Suppressor macrophage (primary cell): Measurements from ENCODE around the gene TNIK.
A peak's percentile ranks its signal among the peaks of the same experiment; 100 is the strongest.

Experiments
- DNase-seq, 4 experiments: peaks; one replicate each; pipeline ENCODE4 v3.0.0-alpha.2; 2020 to 2022

Gene TNIK

GRCh38 chr3:171159024-171159821 is 301.0 kb downstream of the TNIK start:
- DNase-seq, result no peak

GRCh38 chr3:171157980-171158379 is 302.2 kb downstream of the TNIK start:
- no peak for DNase-seq

- DNase-seq, result no peak
These were observed 302.9 kb downstream of the TNIK start for GRCh38 chr3:171157286-171157685.

GRCh38 chr3:171156401-171157010 is 303.7 kb downstream of the TNIK start:
- DNase-seq, result no peak

- no peak for DNase-seq
These were observed 305.0 kb downstream of the TNIK start for GRCh38 chr3:171155122-171155700.

- DNase-seq, result no peak
These were observed 309.3 kb downstream of the TNIK start for GRCh38 chr3:171150945-171151344.

- no peak for DNase-seq
These were observed 310.6 kb downstream of the TNIK start for GRCh38 chr3:171149526-171150116.

- DNase-seq, result no peak
These were observed 314.4 kb downstream of the TNIK start for GRCh38 chr3:171145798-171146197.

GRCh38 chr3:171142985-171143384 is 317.2 kb downstream of the TNIK start:
- DNase-seq, result no peak

- no peak for DNase-seq
These were observed 320.0 kb downstream of the TNIK start for GRCh38 chr3:171140246-171140645.

- DNase-seq, result no peak
These were observed 322.2 kb downstream of the TNIK start for GRCh38 chr3:171138027-171138426.

- DNase-seq, result no peak
These were observed 324.7 kb downstream of the TNIK start for GRCh38 chr3:171135549-171135948.

- peak in 3 of 4 experiments; percentile 14 to 47 (median 21) for DNase-seq
These were observed 326.2 kb downstream of the TNIK start for GRCh38 chr3:171133796-171134569.

GRCh38 chr3:171133337-171133736 is 326.9 kb downstream of the TNIK start:
- DNase-seq, result peak in 3 of 4 experiments; percentile 39 to 45 (median 44)

- DNase-seq, result no peak
These were observed 327.3 kb downstream of the TNIK start for GRCh38 chr3:171132873-171133272.

- DNase-seq, result no peak
These were observed 330.4 kb downstream of the TNIK start for GRCh38 chr3:171129827-171130226.

- no peak for DNase-seq
These were observed 332.6 kb downstream of the TNIK start for GRCh38 chr3:171127611-171128010.

GRCh38 chr3:171126478-171127209 is 333.6 kb downstream of the TNIK start:
- no peak for DNase-seq

- DNase-seq, result no peak
These were observed 335.2 kb downstream of the TNIK start for GRCh38 chr3:171125010-171125409.

- DNase-seq, result peak in 3 of 4 experiments; percentile 32 to 64 (median 59)
These were observed 336.3 kb downstream of the TNIK start for GRCh38 chr3:171123915-171124314.

- DNase-seq, result peak in 3 of 4 experiments; percentile 33 to 60 (median 52)
These were observed 337.3 kb downstream of the TNIK start for GRCh38 chr3:171122861-171123260.

- no peak for DNase-seq
These were observed 338.0 kb downstream of the TNIK start for GRCh38 chr3:171122240-171122639.
